OCI-LY1 (cell line): ENCODE measurements around the gene RCC1.
A peak's percentile ranks its signal among the peaks of the same experiment; 100 is the strongest.

Experiments used
- H2AFZ ChIP-seq: fragments of 200-600 bp; sonication (generic), shearing (Covaris generic); 2 replicates; pipeline ENCODE4 v1.6.0; 2014; ENCODE audit warnings: antibody characterized with exemption, mild to moderate bottlenecking, low read length
- H3F3A ChIP-seq: fragments of 200-600 bp; sonication (generic), shearing (Covaris generic); 2 replicates; pipeline ENCODE4 v1.6.0; 2014; ENCODE audit warnings: mild to moderate bottlenecking, antibody characterized with exemption, low read length, moderate library complexity; ENCODE audit not compliant: insufficient read depth
- H3K27ac ChIP-seq: fragments of 200-600 bp; sonication (generic); 2 replicates; pipeline ENCODE4 v1.5.1; 2014; ENCODE audit warnings: low read length, mixed run types, mild to moderate bottlenecking, low read depth; ENCODE audit not compliant: poor library complexity, severe bottlenecking
- H3K27me3 ChIP-seq: fragments of 200-600 bp; sonication (generic); 2 replicates; pipeline ENCODE4 v1.6.0; 2014; ENCODE audit warnings: antibody characterized with exemption, mild to moderate bottlenecking, low read length, moderate library complexity; ENCODE audit not compliant: insufficient read depth
- H3K36me3 ChIP-seq: fragments of 200-600 bp; sonication (generic); 2 replicates; pipeline ENCODE4 v1.6.1; 2014; ENCODE audit warnings: mild to moderate bottlenecking, antibody characterized with exemption, low read length, moderate library complexity, mixed read lengths; ENCODE audit not compliant: insufficient read depth
- H3K4me1 ChIP-seq: fragments of 200-600 bp; sonication (generic); 2 replicates; pipeline ENCODE4 v1.5.1; 2014; ENCODE audit warnings: mild to moderate bottlenecking, low read length, moderate library complexity; ENCODE audit not compliant: insufficient read depth, severe bottlenecking
- H3K4me2 ChIP-seq: fragments of 200-600 bp; sonication (generic), shearing (Covaris generic); 2 replicates; pipeline ENCODE4 v1.6.1; 2014; ENCODE audit warnings: low read length
- H3K4me3 ChIP-seq: fragments of 200-600 bp; sonication (generic); 2 replicates; pipeline ENCODE4 v1.5.1; 2014; ENCODE audit warnings: low read length, low read depth, mild to moderate bottlenecking, mixed read lengths; ENCODE audit not compliant: poor library complexity, severe bottlenecking
- H3K79me2 ChIP-seq: fragments of 200-600 bp; shearing (Covaris generic); 2 replicates; pipeline ENCODE4 v1.6.1; 2016; ENCODE audit warnings: mixed run types, low read length, mixed read lengths; ENCODE audit not compliant: insufficient read depth
- H3K9ac ChIP-seq: fragments of 200-600 bp; sonication (generic), shearing (Covaris generic); 2 replicates; pipeline ENCODE4 v1.6.1; 2014; ENCODE audit warnings: mild to moderate bottlenecking, low read length, mixed read lengths
- H3K9me2 ChIP-seq: fragments of 200-600 bp; sonication (generic), shearing (Covaris generic); 2 replicates; pipeline ENCODE4 v1.6.1; 2014; ENCODE audit warnings: low read depth, mild to moderate bottlenecking, low read length, mixed read lengths
- H3K9me3 ChIP-seq: fragments of 200-600 bp; shearing (Covaris generic); 2 replicates; pipeline ENCODE4 v1.6.1; 2014; ENCODE audit warnings: low read length, mixed read lengths
- H4K20me1 ChIP-seq: fragments of 200-600 bp; sonication (generic), shearing (Covaris generic); 2 replicates; pipeline ENCODE4 v1.6.0; 2016; ENCODE audit warnings: mild to moderate bottlenecking, low read length; ENCODE audit not compliant: insufficient read depth
- EZH2 ChIP-seq: fragments of 200-600 bp; sonication (generic), shearing (Covaris generic); IDR thresholded peaks from 2 replicates; pipeline ENCODE4 v1.8.0; 2017; ENCODE audit warnings: borderline replicate concordance, mixed run types, mild to moderate bottlenecking, antibody characterized with exemption, low read length, moderate library complexity, mixed read lengths
- TF ChIP-seq, protein P1 (sequence below): fragments of 200-600 bp; sonication (generic), shearing (Covaris generic); IDR thresholded peaks from 2 replicates; pipeline ENCODE4 v1.5.1; 2017; ENCODE audit warnings: mild to moderate bottlenecking, antibody characterized with exemption, low read length, moderate library complexity, mixed read lengths

Gene RCC1

DNA sequence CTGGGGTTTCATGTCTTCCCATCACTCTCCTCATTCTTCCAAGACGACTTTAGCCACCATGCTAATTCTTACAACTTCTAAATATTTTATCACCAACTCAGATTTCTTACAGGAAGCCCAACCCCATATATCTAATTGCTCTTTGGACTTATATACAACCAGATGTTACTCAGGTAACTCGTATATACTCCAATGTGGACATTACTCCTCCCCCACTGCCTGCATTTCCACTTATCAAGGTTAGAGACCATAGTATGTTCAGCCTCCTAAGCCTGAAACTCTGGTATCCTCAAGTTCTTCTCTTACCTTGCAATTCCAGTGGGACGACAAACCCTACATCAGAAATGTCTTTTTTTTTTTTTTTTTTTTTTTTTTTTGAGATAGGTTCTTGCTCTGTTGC, 2.7 kb upstream of the RCC1 start:
- H3K4me3 ChIP-seq = no peak overlapping the region
- H3K4me2 ChIP-seq = no peak overlapping the region
- H3K27me3 ChIP-seq = no peaks in the 10 kb centered on the region
- H3K4me1 ChIP-seq = peaks cover 15% of the 10 kb centered on the region
- H2AFZ ChIP-seq = no peak overlapping the region
- TF ChIP-seq, protein P1, sequence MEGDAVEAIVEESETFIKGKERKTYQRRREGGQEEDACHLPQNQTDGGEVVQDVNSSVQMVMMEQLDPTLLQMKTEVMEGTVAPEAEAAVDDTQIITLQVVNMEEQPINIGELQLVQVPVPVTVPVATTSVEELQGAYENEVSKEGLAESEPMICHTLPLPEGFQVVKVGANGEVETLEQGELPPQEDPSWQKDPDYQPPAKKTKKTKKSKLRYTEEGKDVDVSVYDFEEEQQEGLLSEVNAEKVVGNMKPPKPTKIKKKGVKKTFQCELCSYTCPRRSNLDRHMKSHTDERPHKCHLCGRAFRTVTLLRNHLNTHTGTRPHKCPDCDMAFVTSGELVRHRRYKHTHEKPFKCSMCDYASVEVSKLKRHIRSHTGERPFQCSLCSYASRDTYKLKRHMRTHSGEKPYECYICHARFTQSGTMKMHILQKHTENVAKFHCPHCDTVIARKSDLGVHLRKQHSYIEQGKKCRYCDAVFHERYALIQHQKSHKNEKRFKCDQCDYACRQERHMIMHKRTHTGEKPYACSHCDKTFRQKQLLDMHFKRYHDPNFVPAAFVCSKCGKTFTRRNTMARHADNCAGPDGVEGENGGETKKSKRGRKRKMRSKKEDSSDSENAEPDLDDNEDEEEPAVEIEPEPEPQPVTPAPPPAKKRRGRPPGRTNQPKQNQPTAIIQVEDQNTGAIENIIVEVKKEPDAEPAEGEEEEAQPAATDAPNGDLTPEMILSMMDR = no peak
- TF ChIP-seq EZH2 = no peak
- H3K9ac ChIP-seq = no peak overlapping the region
- no peaks in the 10 kb centered on the region for H3K9me3 ChIP-seq
- peaks cover 21% of the 10 kb centered on the region for H3K36me3 ChIP-seq
- no peaks in the 10 kb centered on the region for H4K20me1 ChIP-seq
- peaks cover 21% of the 10 kb centered on the region for H3K79me2 ChIP-seq
- peaks cover 13% of the 10 kb centered on the region for H3F3A ChIP-seq
- H3K27ac ChIP-seq = peak overlapping the region; percentile 25
- no peaks in the 10 kb centered on the region for H3K9me2 ChIP-seq

DNA sequence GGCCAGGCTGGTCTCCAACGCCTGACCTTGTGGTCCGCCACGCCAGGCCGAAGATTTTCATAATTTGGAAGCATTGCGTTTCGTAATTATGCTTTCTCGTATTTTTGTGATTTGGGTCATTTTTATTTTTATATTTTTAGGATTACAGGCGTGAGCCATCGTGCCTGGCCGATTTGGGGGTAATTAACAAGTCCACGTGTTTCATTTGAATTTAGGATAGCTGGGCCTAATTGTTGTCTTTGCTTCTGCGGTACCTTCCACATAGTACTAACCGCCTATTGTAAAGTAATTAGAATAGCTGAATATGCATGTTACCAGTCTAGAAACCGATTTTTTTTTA, 1.0 kb downstream of the RCC1 start:
- Histone ChIP-seq H3K27ac (peak overlapping the region; percentile 88), H3K9me3 (no peaks in the 10 kb centered on the region), H3F3A (peaks cover 38% of the 10 kb centered on the region), H3K4me1 (peaks cover 46% of the 10 kb centered on the region), H4K20me1 (no peaks in the 10 kb centered on the region), H3K4me2 (peak overlapping the region; percentile 96), H3K4me3 (peak overlapping the region; percentile 89), H3K36me3 (peaks cover 58% of the 10 kb centered on the region), H2AFZ (no peak overlapping the region), H3K79me2 (peaks cover 25% of the 10 kb centered on the region), H3K27me3 (no peaks in the 10 kb centered on the region), H3K9ac (peak overlapping the region; percentile 81), H3K9me2 (no peaks in the 10 kb centered on the region)
- TF ChIP-seq EZH2 = no peak

DNA sequence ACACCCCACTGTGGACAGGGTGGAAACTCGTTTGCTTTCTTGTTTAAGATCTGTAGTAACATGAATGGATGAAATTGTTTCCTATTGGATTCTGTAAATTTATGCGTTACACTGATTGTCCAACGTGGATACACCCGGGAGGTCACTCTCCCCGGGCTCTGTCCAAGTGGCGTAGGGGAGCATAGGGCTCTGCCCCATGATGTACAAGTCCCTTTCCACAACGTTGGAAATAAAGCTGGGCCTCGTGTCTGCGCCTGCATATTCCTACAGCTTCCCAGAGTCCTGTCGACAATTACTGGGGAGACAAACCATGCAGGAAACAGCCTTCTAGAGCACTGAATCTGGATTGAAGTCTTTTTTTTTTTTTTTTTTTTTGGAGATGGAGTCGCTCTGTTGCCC, 1.4 kb downstream of the RCC1 start:
- H3K9me3 ChIP-seq = no peaks in the 10 kb centered on the region
- no peaks in the 10 kb centered on the region for H3K27me3 ChIP-seq
- H3K4me3 ChIP-seq = peak overlapping the region; percentile 89
- peak overlapping the region; percentile 88 for H3K27ac ChIP-seq
- H3K4me1 ChIP-seq = peaks cover 46% of the 10 kb centered on the region
- H3K79me2 ChIP-seq = peaks cover 25% of the 10 kb centered on the region
- H3K36me3 ChIP-seq = peaks cover 62% of the 10 kb centered on the region
- no peaks in the 10 kb centered on the region for H3K9me2 ChIP-seq
- peak overlapping the region; percentile 96 for H3K4me2 ChIP-seq
- no peak overlapping the region for H2AFZ ChIP-seq
- no peak for TF ChIP-seq EZH2
- TF ChIP-seq, protein P1 = no peak
- H3F3A ChIP-seq = peaks cover 40% of the 10 kb centered on the region
- peak overlapping the region; percentile 81 for H3K9ac ChIP-seq
- H4K20me1 ChIP-seq = no peaks in the 10 kb centered on the region

DNA sequence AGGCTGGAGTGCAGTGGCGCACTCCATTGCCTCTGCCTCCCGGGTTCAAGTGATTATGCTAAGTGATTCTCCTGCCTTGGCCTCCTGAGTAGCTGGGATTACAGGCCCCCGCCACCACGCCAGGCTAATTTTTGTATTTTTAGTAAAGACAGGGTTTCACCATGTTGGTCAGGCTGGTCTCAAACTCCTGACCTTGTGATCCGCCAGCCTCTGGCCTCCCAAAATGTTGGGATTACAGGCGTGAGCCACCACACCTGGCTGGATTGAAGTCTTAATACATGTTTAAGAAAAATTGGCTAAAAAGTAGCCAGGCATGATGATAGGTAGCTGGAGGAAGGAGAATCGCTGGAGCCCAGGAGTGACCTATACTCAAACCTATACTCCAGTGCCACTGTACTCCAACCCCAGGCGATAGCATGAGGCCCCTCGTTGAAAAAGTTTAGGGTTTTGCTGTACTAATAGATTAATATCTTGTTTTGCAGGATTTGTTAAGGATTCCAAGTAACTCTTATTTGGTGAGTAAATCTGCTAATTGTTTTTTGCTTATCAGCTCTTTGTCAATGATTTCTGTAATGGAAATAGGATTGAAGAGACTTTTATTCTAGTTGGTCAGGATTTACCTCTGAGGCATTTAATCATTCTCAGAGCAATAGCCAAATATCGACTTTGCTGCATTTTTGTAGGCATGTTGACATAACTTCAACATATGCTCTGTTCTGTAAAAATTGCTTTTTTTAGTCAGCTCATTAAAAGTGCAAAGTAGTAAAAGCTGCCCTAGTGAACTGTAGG, 2.0 kb downstream of the RCC1 start:
- Histone ChIP-seq H3K36me3 (peaks cover 68% of the 10 kb centered on the region), H3K79me2 (peaks cover 25% of the 10 kb centered on the region)

More for the DNA sequence above, 2.0 kb downstream of the RCC1 start:
- peak overlapping the region; percentile 88 for H3K27ac ChIP-seq
- H4K20me1 ChIP-seq = no peaks in the 10 kb centered on the region
- H3K9me3 ChIP-seq = no peaks in the 10 kb centered on the region
- peak overlapping the region; percentile 96 for H3K4me2 ChIP-seq
- no peaks in the 10 kb centered on the region for H3K9me2 ChIP-seq
- no peak overlapping the region for H2AFZ ChIP-seq
- no peaks in the 10 kb centered on the region for H3K27me3 ChIP-seq
- TF ChIP-seq EZH2 = no peak
- TF ChIP-seq, protein P1 = no peak
- peaks cover 46% of the 10 kb centered on the region for H3K4me1 ChIP-seq
- H3F3A ChIP-seq = peaks cover 45% of the 10 kb centered on the region
- H3K4me3 ChIP-seq = peak overlapping the region; percentile 89
- H3K9ac ChIP-seq = peak overlapping the region; percentile 81
